ENCODE results near the gene GPR143. TPM values are rescaled to one million over a fixed set of nuclear protein-coding genes. Genes with fewer than 3 reads are reported as not detected.

Gene GPR143
- polyA plus RNA-seq, 1 donor (not counting 4 experiments of a cell fraction or from before 2014, with no cell fraction given), result 0.33 TPM

DNA sequence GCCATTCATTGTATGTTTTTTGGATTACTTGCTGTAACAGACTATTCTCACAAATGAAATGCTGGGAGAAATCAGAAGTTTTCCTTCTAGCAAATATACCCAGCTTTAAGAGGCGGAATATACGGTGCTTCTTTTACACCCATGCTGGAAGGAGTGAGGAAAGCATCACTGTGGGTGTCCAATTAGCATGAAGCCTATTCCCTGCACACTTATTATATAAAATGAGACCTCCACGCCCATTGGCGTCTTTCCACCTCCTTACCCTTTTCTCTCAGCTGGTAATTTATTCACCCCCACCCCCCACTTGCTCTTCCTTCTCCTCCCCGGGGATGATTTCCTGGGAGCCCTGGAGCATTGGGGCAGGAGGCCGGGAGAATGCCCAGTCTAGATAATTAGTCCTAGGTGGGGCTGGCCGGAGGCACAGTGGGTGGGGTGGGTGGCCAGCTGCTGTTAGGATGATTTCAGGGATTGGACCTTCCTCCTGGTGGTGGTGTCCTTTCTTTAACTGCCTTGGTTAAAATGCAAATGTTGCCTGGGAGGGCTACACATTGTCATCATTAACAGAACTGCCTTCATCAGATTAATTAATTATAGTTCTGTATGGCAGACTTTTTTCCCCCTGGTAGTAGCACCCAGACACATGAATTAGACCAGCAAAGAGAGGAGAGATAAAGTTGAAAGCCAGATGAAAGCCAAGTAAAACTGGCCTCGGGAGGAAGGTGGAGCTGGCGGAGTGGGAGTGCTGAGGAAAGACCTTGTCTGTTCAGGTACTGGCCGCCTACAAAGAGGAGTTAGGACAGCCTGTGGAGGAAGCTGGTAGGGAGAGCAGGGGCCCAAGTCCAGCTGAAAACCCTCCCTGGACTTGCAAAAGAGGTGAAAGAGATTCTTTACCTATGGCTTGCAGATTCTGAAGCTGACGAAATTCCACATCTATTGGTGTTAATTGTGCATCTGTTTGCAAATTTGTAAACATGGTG is 32.0 kb upstream of the GPR143 start:
- TF ChIP-seq, protein P1, sequence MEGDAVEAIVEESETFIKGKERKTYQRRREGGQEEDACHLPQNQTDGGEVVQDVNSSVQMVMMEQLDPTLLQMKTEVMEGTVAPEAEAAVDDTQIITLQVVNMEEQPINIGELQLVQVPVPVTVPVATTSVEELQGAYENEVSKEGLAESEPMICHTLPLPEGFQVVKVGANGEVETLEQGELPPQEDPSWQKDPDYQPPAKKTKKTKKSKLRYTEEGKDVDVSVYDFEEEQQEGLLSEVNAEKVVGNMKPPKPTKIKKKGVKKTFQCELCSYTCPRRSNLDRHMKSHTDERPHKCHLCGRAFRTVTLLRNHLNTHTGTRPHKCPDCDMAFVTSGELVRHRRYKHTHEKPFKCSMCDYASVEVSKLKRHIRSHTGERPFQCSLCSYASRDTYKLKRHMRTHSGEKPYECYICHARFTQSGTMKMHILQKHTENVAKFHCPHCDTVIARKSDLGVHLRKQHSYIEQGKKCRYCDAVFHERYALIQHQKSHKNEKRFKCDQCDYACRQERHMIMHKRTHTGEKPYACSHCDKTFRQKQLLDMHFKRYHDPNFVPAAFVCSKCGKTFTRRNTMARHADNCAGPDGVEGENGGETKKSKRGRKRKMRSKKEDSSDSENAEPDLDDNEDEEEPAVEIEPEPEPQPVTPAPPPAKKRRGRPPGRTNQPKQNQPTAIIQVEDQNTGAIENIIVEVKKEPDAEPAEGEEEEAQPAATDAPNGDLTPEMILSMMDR (optimal IDR thresholded peaks at IDR 0.05 in 1 of 3, IDR thresholded peaks at IDR 0.05 in 1 of 3, conservative IDR thresholded peaks at IDR 0.05 in 1 of 3; ENCODE audit: extremely low read depth in 1 of 3, insufficient read depth in 2 of 3, low read length in 3 of 3), result no peak
- TF ChIP-seq EZH2 (IDR thresholded peaks at IDR 0.05; ENCODE audit: low read length), result no peak

DNA sequence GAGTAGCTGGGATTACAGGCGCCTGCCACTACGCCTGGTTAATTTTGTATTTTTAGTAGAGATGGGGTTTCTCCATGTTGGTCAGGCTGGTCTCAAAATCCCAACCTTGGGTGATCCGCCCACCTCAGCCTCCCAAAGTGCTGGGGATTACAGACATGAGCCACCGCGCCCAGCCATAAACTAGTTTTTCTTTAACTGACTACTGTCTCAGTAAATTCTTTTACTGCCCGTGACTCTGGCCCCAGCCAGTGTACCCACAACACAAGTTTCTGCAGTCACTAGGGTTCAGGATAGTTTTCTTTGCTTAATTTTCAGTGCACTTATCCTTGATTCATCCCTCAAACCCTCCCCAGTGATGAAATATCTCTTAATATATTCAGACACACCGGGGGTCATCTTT is 28.8 kb upstream of the GPR143 start:
- Histone ChIP-seq H3K79me2 (ENCODE audit: control insufficient read depth, insufficient read depth, low read length) (no peaks in the 10 kb centered on the region), H3K4me3 (ENCODE audit: control insufficient read depth in 2 of 3, extremely low read depth in 1 of 3, insufficient read depth in 2 of 3, low read depth in 1 of 3, low read length in 3 of 3) (no peak overlapping the region), H4K20me1 (ENCODE audit: control insufficient read depth, extremely low read depth, insufficient read depth, low read length) (no peaks in the 10 kb centered on the region), H3K9ac (ENCODE audit: control insufficient read depth, extremely low read depth, insufficient read depth, low read length) (no peak overlapping the region), H3K4me2 (ENCODE audit: control insufficient read depth, extremely low read depth, insufficient read depth, low read depth, low read length) (no peak overlapping the region), H3K4me1 (ENCODE audit: control insufficient read depth, extremely low read depth, insufficient read depth, low read length) (peaks cover 7% of the 10 kb centered on the region), H3K36me3 (ENCODE audit: control insufficient read depth in 2 of 2, extremely low read depth in 1 of 2, insufficient read depth in 2 of 2, low read length in 2 of 2) (no peaks in the 10 kb centered on the region), H3K9me3 (ENCODE audit: control insufficient read depth, low read depth, low read length) (no peaks in the 10 kb centered on the region), H3K27me3 (ENCODE audit: control insufficient read depth, extremely low read depth, insufficient read depth, low read length) (no peaks in the 10 kb centered on the region), H2AFZ (ENCODE audit: control insufficient read depth, low read length) (no peak overlapping the region), H3K27ac (ENCODE audit: control insufficient read depth, insufficient read depth, low read length) (no peak overlapping the region), H3K9me1 (ENCODE audit: control insufficient read depth, extremely low read depth, insufficient read depth, low read length) (no peaks in the 10 kb centered on the region)
- dilution Hi-C loops (cut with MboI; ENCODE audit: extremely low pct_ligation_motif_present, low sequenced_read_pairs), result no loop called here
- no peak for TF ChIP-seq EZH2 (IDR thresholded peaks at IDR 0.05; ENCODE audit: low read length)
- TF ChIP-seq, protein P1 (optimal IDR thresholded peaks at IDR 0.05 in 1 of 3, IDR thresholded peaks at IDR 0.05 in 1 of 3, conservative IDR thresholded peaks at IDR 0.05 in 1 of 3; ENCODE audit: extremely low read depth in 1 of 3, insufficient read depth in 2 of 3, low read length in 3 of 3), result no peak
- FAIRE-seq, result no peak
- DNase-seq (ENCODE audit: low read depth, low spot score), result no peak

More for the DNA sequence above, 32.0 kb upstream of the GPR143 start:
- H3K27me3 ChIP-seq (ENCODE audit: control insufficient read depth, extremely low read depth, insufficient read depth, low read length), result no peaks in the 10 kb centered on the region
- no peak overlapping the region for H3K9ac ChIP-seq (ENCODE audit: control insufficient read depth, extremely low read depth, insufficient read depth, low read length)
- DNase-seq (ENCODE audit: low read depth, low spot score) (no peak), FAIRE-seq (no peak)
- H4K20me1 ChIP-seq (ENCODE audit: control insufficient read depth, extremely low read depth, insufficient read depth, low read length), result no peaks in the 10 kb centered on the region
- H3K4me1 ChIP-seq (ENCODE audit: control insufficient read depth, extremely low read depth, insufficient read depth, low read length), result no peaks in the 10 kb centered on the region
- dilution Hi-C loops (cut with MboI; ENCODE audit: extremely low pct_ligation_motif_present, low sequenced_read_pairs), result no loop called here
- no peaks in the 10 kb centered on the region for H3K36me3 ChIP-seq (ENCODE audit: control insufficient read depth in 2 of 2, extremely low read depth in 1 of 2, insufficient read depth in 2 of 2, low read length in 2 of 2)
- no peak overlapping the region for H2AFZ ChIP-seq (ENCODE audit: control insufficient read depth, low read length)
- no peak overlapping the region for H3K27ac ChIP-seq (ENCODE audit: control insufficient read depth, insufficient read depth, low read length)
- no peaks in the 10 kb centered on the region for H3K79me2 ChIP-seq (ENCODE audit: control insufficient read depth, insufficient read depth, low read length)
- no peak overlapping the region for H3K4me2 ChIP-seq (ENCODE audit: control insufficient read depth, extremely low read depth, insufficient read depth, low read depth, low read length)
- H3K4me3 ChIP-seq (ENCODE audit: control insufficient read depth in 2 of 3, extremely low read depth in 1 of 3, insufficient read depth in 2 of 3, low read depth in 1 of 3, low read length in 3 of 3), result no peak overlapping the region
- H3K9me1 ChIP-seq (ENCODE audit: control insufficient read depth, extremely low read depth, insufficient read depth, low read length), result no peaks in the 10 kb centered on the region
- peaks cover 3% of the 10 kb centered on the region for H3K9me3 ChIP-seq (ENCODE audit: control insufficient read depth, low read depth, low read length)
